Prostate gland (tissue), 2 donors: Measurements from ENCODE around the gene KMO. TPM values are rescaled to one million over a fixed set of nuclear protein-coding genes. Genes with fewer than 3 reads are reported as not detected.

Source experiments
- DNase-seq: peaks from one replicate; pipeline ENCODE4 v3.0.0-alpha.2; 2019; ENCODE audit warnings: low spot score
- H3K27ac ChIP-seq, 2 donors: fragments of 200-600 bp; sonication (generic); 2 replicates each; pipeline ENCODE4 v1.5.1; 2017 to 2019
- H3K27me3 ChIP-seq: fragments of 200-600 bp; sonication (generic); replicated peaks from 2 replicates; pipeline ENCODE4 v1.5.1; 2019; ENCODE audit not compliant: insufficient read depth
- H3K36me3 ChIP-seq, 2 donors: fragments of 200-600 bp; sonication (generic); 1 replicate in 1 of 2; 2 replicates in 1 of 2; pipeline versions ENCODE4 v1.5.1 to v1.8.1; 2017 to 2019
- H3K4me1 ChIP-seq: fragments of 200-600 bp; sonication (generic); replicated peaks from 2 replicates; pipeline ENCODE4 v1.5.1; 2019
- H3K4me3 ChIP-seq, 2 donors: fragments of 200-600 bp; sonication (generic); 2 replicates each; pipeline ENCODE4 v1.5.1; 2017 to 2019
- H3K9me3 ChIP-seq: fragments of 200-600 bp; sonication (generic); 2 replicates; pipeline ENCODE4 v1.5.1; 2017
- CTCF ChIP-seq, 4 experiments: fragments of 200-600 bp in 2 of 4; fragments of 450-650 bp in 2 of 4; sonication (generic) in 2 of 4; IDR thresholded peaks; 1 replicate in 3 of 4; 2 replicates in 1 of 4; pipeline ENCODE4 v1.5.1; 2016 to 2019; ENCODE audit warnings: antibody characterized with exemption in 4 of 4, mild to moderate bottlenecking in 2 of 4, moderate library complexity in 2 of 4
- POLR2A ChIP-seq: fragments of 450-650 bp; IDR thresholded peaks from one replicate; pipeline ENCODE4 v1.6.1; 2016; ENCODE audit warnings: antibody characterized with exemption, mild to moderate bottlenecking
- POLR2AphosphoS5 ChIP-seq: sonication (generic); formaldehyde crosslinking; IDR thresholded peaks from one replicate; pipeline ENCODE4 v1.6.1; 2017; ENCODE audit warnings: antibody characterized with exemption
- WGBS: methylation state at CpG from one replicate; pipeline ENCODE4 v1.1.5; 2018; 5-methylcytosine and 5-hydroxymethylcytosine counted together
- intact Hi-C: fragments of 100-400 bp; cut with DNase I; formaldehyde crosslinking; loops from one replicate; pipeline ENCODE4 v1.14.2; 2022
- total RNA-seq, 2 donors: library from RNA; depleted of rRNA; stranded (reverse); fragments of >200 nt; gene quantifications; one replicate each; pipeline ENCODE4 v1.1.0, GENCODE V29; 2016

The KMO gene
- total RNA-seq, 2 donors from 2014 or later, result 0.17 to 0.73 TPM

GRCh38 chr1:241611736-241612135, 79.6 kb downstream of the KMO start:
- no peaks in the 10 kb centered on the region for H3K9me3 ChIP-seq
- H3K36me3 ChIP-seq, result no peaks in the 10 kb centered on the region
- no peak overlapping the region for H3K4me3 ChIP-seq
- TF ChIP-seq POLR2A (no peak), POLR2AphosphoS5 (no peak), CTCF (IDR thresholded peaks at IDR 0.05) (no peak)
- H3K27me3 ChIP-seq, result no peaks in the 10 kb centered on the region
- H3K4me1 ChIP-seq, result no peaks in the 10 kb centered on the region
- 90% methylated on average over 1 of the region's 1 CpG for WGBS
- no peak for DNase-seq
- no peak overlapping the region for H3K27ac ChIP-seq
- intact Hi-C loops, result loop anchor here (10.0 kb wide), 2 partner anchors 223 to 393 kb away; no protein-coding TSS in a partner anchor

GRCh38 chr1:241612533-241613477, 80.6 kb downstream of the KMO start:
- Histone ChIP-seq H3K27me3 (no peaks in the 10 kb centered on the region), H3K9me3 (no peaks in the 10 kb centered on the region), H3K36me3 (no peaks in the 10 kb centered on the region), H3K4me1 (no peaks in the 10 kb centered on the region), H3K4me3 (no peak overlapping the region), H3K27ac (no peak overlapping the region)
- no peak for DNase-seq
- TF ChIP-seq CTCF (IDR thresholded peaks at IDR 0.05) (no peak), POLR2AphosphoS5 (no peak), POLR2A (no peak)
- WGBS, result 85% methylated on average over 9 of the region's 9 CpGs
- intact Hi-C loops, result loop anchor here (10.0 kb wide), 2 partner anchors 222 to 392 kb away; no protein-coding TSS in a partner anchor

- 95% methylated on average over 4 of the region's 4 CpGs for WGBS
- TF ChIP-seq CTCF (IDR thresholded peaks at IDR 0.05), result no peak
- TF ChIP-seq POLR2A, result no peak
- TF ChIP-seq POLR2AphosphoS5, result no peak
- no peak overlapping the region for H3K27ac ChIP-seq
- no peak for DNase-seq
- H3K4me3 ChIP-seq, result no peak overlapping the region
- H3K27me3 ChIP-seq, result no peaks in the 10 kb centered on the region
- no peaks in the 10 kb centered on the region for H3K36me3 ChIP-seq
- intact Hi-C loops, result loop anchor here (10.0 kb wide), 2 partner anchors 221 to 391 kb away; no protein-coding TSS in a partner anchor
- no peaks in the 10 kb centered on the region for H3K9me3 ChIP-seq
- H3K4me1 ChIP-seq, result no peaks in the 10 kb centered on the region
These were observed 82.0 kb downstream of the KMO start for GRCh38 chr1:241614144-241614543.

GRCh38 chr1:241614572-241614971, 82.4 kb downstream of the KMO start:
- H3K4me1 ChIP-seq, result no peaks in the 10 kb centered on the region
- TF ChIP-seq POLR2AphosphoS5, result no peak
- no peak for TF ChIP-seq POLR2A
- TF ChIP-seq CTCF (IDR thresholded peaks at IDR 0.05), result no peak
- no peaks in the 10 kb centered on the region for H3K27me3 ChIP-seq
- DNase-seq, result no peak
- no peak overlapping the region for H3K4me3 ChIP-seq
- H3K27ac ChIP-seq, result no peak overlapping the region
- H3K36me3 ChIP-seq, result no peaks in the 10 kb centered on the region
- WGBS, result 73% methylated on average over 4 of the region's 4 CpGs
- no peaks in the 10 kb centered on the region for H3K9me3 ChIP-seq
- intact Hi-C loops, result loop anchor here (10.0 kb wide), 2 partner anchors 220 to 390 kb away; no protein-coding TSS in a partner anchor
